Heart left ventricle (tissue), 16 donors: ENCODE results near the gene RPL11. TPM values are rescaled to one million over a fixed set of nuclear protein-coding genes. Genes with fewer than 3 reads are reported as not detected.

Source experiments
- ATAC-seq, 4 donors: fragments of 200-7000 bp; cut with Tn5 transposase; one replicate each; pipeline ENCODE4 v1.9.1; 2020 to 2022; ENCODE audit warnings: moderate library complexity in 4 of 4, mild to moderate bottlenecking in 3 of 4, moderate number of reproducible peaks in 1 of 4
- DNase-seq, 5 donors: peaks; one replicate each; pipeline ENCODE4 v3.0.0-alpha.2; 2020
- H3K27ac ChIP-seq, 12 donors: fragments of 200-600 bp; sonication (generic) in 4 of 12; one replicate each; pipeline versions ENCODE4 v1.5.0 to v1.8.0; 2016 to 2022; ENCODE audit warnings: mild to moderate bottlenecking in 2 of 12
- H3K27me3 ChIP-seq, 9 donors: fragments of 200-600 bp; sonication (generic) in 2 of 9; one replicate each; pipeline versions ENCODE4 v1.5.1 to v1.8.0; 2016 to 2022; ENCODE audit warnings: mild to moderate bottlenecking in 3 of 9
- H3K36me3 ChIP-seq, 9 donors: fragments of 200-600 bp; sonication (generic) in 2 of 9; one replicate each; pipeline versions ENCODE4 v1.5.0 to v1.8.0; 2018 to 2022; ENCODE audit warnings: mild to moderate bottlenecking in 2 of 9
- H3K4me1 ChIP-seq, 12 donors: fragments of 200-600 bp; sonication (generic) in 4 of 12; one replicate each; pipeline versions ENCODE4 v1.5.0 to v1.8.0; 2016 to 2022; ENCODE audit warnings: mild to moderate bottlenecking in 3 of 12
- H3K4me3 ChIP-seq, 12 donors: fragments of 200-600 bp; sonication (generic) in 4 of 12; one replicate each; pipeline versions ENCODE4 v1.5.0 to v1.8.0; 2017 to 2022; ENCODE audit warnings: mild to moderate bottlenecking in 9 of 12, moderate library complexity in 4 of 12
- H3K9me3 ChIP-seq, 12 donors: fragments of 200-600 bp; sonication (generic) in 4 of 12; one replicate each; pipeline versions ENCODE4 v1.5.0 to v1.8.0; 2016 to 2022; ENCODE audit warnings: mild to moderate bottlenecking in 1 of 12
- POLR2A ChIP-seq, 2 donors: fragments of 450-650 bp; IDR thresholded peaks; one replicate each; pipeline ENCODE4 v1.6.1; 2017; ENCODE audit warnings: antibody characterized with exemption in 2 of 2, mild to moderate bottlenecking in 2 of 2, moderate library complexity in 2 of 2
- WGBS, 4 donors: extraction: QIAGEN DNeasy Blood & Tissue Kit in 2 of 4; methylation state at CpG; one replicate each; pipeline versions ENCODE4 v1.1.5 to v1.1.7; 2013 to 2018; 5-methylcytosine and 5-hydroxymethylcytosine counted together
- intact Hi-C, 10 donors: fragments of 100-400 bp; cut with DNase I; formaldehyde crosslinking; loops; one replicate each; pipeline versions ENCODE4 v1.11.1 to v1.14.2; 2022
- polyA plus RNA-seq, 2 donors: library from polyadenylated mRNA; stranded (reverse); fragments of 200-250 nt; gene quantifications; one replicate each; pipeline ENCODE4 v1.2.3, GENCODE V29; 2013
- total RNA-seq, 9 donors: library from RNA; depleted of rRNA in 2 of 9; stranded (reverse); fragments of >200 nt in 2 of 9; fragmentation: NEBNext Ultra II Directional in 3 of 9; extraction: Animal tissue kit (Norgen Biotek cat#: 25700) in 3 of 9; gene quantifications; one replicate each; pipeline versions ENCODE4 v1.1.0 to v1.2.4, GENCODE V29; 2016 to 2023
- TF ChIP-seq, protein P1 (sequence below), 12 donors: fragments of 200-600 bp; sonication (generic) in 4 of 12; IDR thresholded peaks; one replicate each; pipeline versions ENCODE4 v1.5.0 to v1.8.0; 2018 to 2022; ENCODE audit warnings: antibody characterized with exemption in 12 of 12, mild to moderate bottlenecking in 5 of 12
- donor health status: ischemic (EF 13 %, LVEDD 7.1; RV severe dilation, severe dysfunction).
- donor health status: healthy with polysubstance abuse.
- donor health status: DM: no; HTN: yes; CAD: no.
- donor health status: DM: no; HTN: no; CAD: no.
- donor health status: ischemic (EF 25% LVEDD 6.9; RV normal size, moderate dysfunction).
- donor health status: ischemic (EF 25% LVEDD 5.7; RV mildly dilated, moderate dysfunction).
- donor health status: healthy.
- donor health status: DM: yes; HTN: yes; CAD: no.
- donor health status: ischemic (EF 35%, LVEDD 5.7; RV mildly dilated, moderate dysfunction).
- donor health status: nonischemic (EF 11% LVEDD 7.7; RV severe dilation, severe dysfunction).
- donor health status: DM: yes; HTN: yes; CAD: no.
- donor health status: PGD.
- donor health status: ischemic (EF 29% LVEDD 5.4; RV normal size, mild dysfunction).
- donor health status: nonischemic (EF 23%, LVEDD 6.1; RV moderate dilation, normal function).

Gene RPL11
- total and polyA plus RNA-seq, 11 donors: 341 to 2,009 (median 695) TPM

DNA sequence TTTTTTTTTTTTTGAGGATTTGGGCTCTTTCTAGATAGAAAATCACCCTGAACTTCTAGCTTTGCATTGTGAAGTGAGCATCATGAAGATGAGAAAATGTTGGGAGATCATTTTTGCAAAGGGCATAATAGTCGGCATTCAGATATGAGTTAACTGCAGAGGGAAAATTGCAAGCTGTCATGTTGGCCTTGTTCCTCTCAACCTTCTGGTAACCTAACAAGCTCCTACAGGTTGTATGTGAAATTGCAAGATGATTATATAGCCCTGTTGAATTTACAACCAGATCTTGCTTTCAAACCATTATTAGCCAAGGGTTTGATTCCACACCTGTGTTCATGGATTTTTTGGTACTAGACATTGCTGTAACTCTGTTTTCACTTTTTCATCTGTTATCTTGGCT is 53.9 kb downstream of the RPL11 start:
- peaks cover 0 to 38% (median 13%) of the 10 kb centered on the region in 9 donors for H3K36me3 ChIP-seq
- H3K4me3 ChIP-seq: peak overlapping the region in 2 of 12 donors; percentile 10 to 99
- intact Hi-C loops: loop anchor here in 1 of 10 donors (5.0 kb wide), 1 partner anchor 48 kb away; no protein-coding TSS in a partner anchor
- H3K27ac ChIP-seq: no peak overlapping the region
- no peaks in the 10 kb centered on the region for H3K9me3 ChIP-seq
- TF ChIP-seq, protein P1, sequence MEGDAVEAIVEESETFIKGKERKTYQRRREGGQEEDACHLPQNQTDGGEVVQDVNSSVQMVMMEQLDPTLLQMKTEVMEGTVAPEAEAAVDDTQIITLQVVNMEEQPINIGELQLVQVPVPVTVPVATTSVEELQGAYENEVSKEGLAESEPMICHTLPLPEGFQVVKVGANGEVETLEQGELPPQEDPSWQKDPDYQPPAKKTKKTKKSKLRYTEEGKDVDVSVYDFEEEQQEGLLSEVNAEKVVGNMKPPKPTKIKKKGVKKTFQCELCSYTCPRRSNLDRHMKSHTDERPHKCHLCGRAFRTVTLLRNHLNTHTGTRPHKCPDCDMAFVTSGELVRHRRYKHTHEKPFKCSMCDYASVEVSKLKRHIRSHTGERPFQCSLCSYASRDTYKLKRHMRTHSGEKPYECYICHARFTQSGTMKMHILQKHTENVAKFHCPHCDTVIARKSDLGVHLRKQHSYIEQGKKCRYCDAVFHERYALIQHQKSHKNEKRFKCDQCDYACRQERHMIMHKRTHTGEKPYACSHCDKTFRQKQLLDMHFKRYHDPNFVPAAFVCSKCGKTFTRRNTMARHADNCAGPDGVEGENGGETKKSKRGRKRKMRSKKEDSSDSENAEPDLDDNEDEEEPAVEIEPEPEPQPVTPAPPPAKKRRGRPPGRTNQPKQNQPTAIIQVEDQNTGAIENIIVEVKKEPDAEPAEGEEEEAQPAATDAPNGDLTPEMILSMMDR (IDR thresholded peaks at IDR 0.05): peak in 7 of 12 donors; percentile 14 to 43 (median 20)
- TF ChIP-seq POLR2A (IDR thresholded peaks at IDR 0.05): no peak
- no peak for DNase-seq
- no peaks in the 10 kb centered on the region for H3K27me3 ChIP-seq
- H3K4me1 ChIP-seq: peaks cover 4 to 45% (median 25%) of the 10 kb centered on the region in 12 donors
- no peak for ATAC-seq
- WGBS, 4 donors: 23 to 50% (median 39%) methylated on average over 1 of the region's 1 CpG

Other genes starting within 250 kb of the RPL11 start
- 10 to 100 TPM; 22.4 to 86.1 (median 35.8) TPM for gene ASAP3, start 207.6 kb upstream of the RPL11 start, total RNA-seq
- gene ASAP3, start 207.6 kb upstream of the RPL11 start, polyA plus RNA-seq: 10 to 100 TPM; 30.0 to 40.0 TPM
- 1 to 10 TPM in 1 of 9 donors, under 1 TPM in 7, not detected in 1; 0.07 to 2.7 (median 0.21) TPM for gene E2F2, start 160.6 kb upstream of the RPL11 start, total RNA-seq
- gene E2F2, start 160.6 kb upstream of the RPL11 start, polyA plus RNA-seq: under 1 TPM; 0.04 to 0.12 TPM
- gene ID3, start 132.3 kb upstream of the RPL11 start, total RNA-seq: 100 to 1,000 TPM in 3 of 9 donors, 10 to 100 TPM in 6; 57.5 to 185 (median 91.0) TPM
- gene ID3, start 132.3 kb upstream of the RPL11 start, polyA plus RNA-seq: 100 to 1,000 TPM in 1 of 2 donors, 10 to 100 TPM in 1; 55.3 to 153 TPM
- gene ELOA, start 51.7 kb downstream of the RPL11 start, total RNA-seq: 10 to 100 TPM; 28.9 to 45.8 (median 34.3) TPM
- gene ELOA, start 51.7 kb downstream of the RPL11 start, polyA plus RNA-seq: 10 to 100 TPM; 11.3 to 30.0 TPM
- gene PITHD1, start 86.6 kb downstream of the RPL11 start, total RNA-seq: 10 to 100 TPM; 34.8 to 59.2 (median 46.2) TPM
- gene PITHD1, start 86.6 kb downstream of the RPL11 start, polyA plus RNA-seq: 10 to 100 TPM; 31.8 to 86.4 TPM
- 10 to 100 TPM; 23.5 to 53.6 (median 29.5) TPM for gene LYPLA2, start 99.3 kb downstream of the RPL11 start, total RNA-seq
- gene LYPLA2, start 99.3 kb downstream of the RPL11 start, polyA plus RNA-seq: 10 to 100 TPM; 22.2 to 63.3 TPM
- gene GALE, start 108.9 kb downstream of the RPL11 start, total RNA-seq: 10 to 100 TPM in 2 of 9 donors, 1 to 10 TPM in 7; 6.2 to 13.8 (median 8.9) TPM
- 10 to 100 TPM; 14.8 to 20.8 TPM for gene GALE, start 108.9 kb downstream of the RPL11 start, polyA plus RNA-seq
- 10 to 100 TPM; 22.0 to 44.3 (median 41.1) TPM for gene HMGCL, start 133.6 kb downstream of the RPL11 start, total RNA-seq
- gene HMGCL, start 133.6 kb downstream of the RPL11 start, polyA plus RNA-seq: 10 to 100 TPM; 24.3 to 27.8 TPM
- 10 to 100 TPM; 12.8 to 54.2 (median 16.1) TPM for gene FUCA1, start 176.5 kb downstream of the RPL11 start, total RNA-seq
- gene FUCA1, start 176.5 kb downstream of the RPL11 start, polyA plus RNA-seq: 10 to 100 TPM; 10.6 to 16.4 TPM
- gene CNR2, start 221.6 kb downstream of the RPL11 start, total RNA-seq: under 1 TPM in 3 of 9 donors, not detected in 6; 0.07 to 0.13 (median 0.11) TPM
- under 1 TPM in 1 of 2 donors, not detected in 1; 0.01 TPM for gene CNR2, start 221.6 kb downstream of the RPL11 start, polyA plus RNA-seq